A204.1 (cell line): Measurements from ENCODE around the gene TMCC3.

Experiments used
- FAIRE-seq: peaks from 2 replicates; lab custom pipeline; 2012; peaks lifted over from hg19 to GRCh38; lab: Jason Lieb, UNC

TMCC3 gene

GRCh38 chr12:94673496-94673895 lies 23.1 kb upstream of the TMCC3 start:
- FAIRE-seq = no peak

- no peak for FAIRE-seq
Observed at GRCh38 chr12:94671917-94672316, 21.6 kb upstream of the TMCC3 start.

DNA sequence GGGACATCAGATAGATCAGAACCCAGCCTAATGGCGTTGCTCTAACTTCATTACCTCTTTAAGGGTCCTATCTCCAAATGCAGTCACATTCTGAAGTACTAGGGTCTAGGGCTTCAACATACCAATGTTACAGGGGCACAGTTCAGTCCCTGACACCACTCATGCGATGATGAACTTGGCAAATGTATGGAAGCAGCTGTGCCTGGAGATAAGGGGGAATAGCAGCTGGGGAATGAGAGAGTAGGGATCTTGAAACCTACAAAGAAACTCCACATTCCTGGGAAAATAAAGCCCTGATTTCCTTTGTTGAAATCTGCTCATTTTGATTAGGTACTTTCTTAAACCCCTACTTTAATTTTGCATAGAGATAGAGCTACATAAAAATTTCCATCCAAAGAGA lies 20.5 kb upstream of the TMCC3 start:
- no peak for FAIRE-seq

GRCh38 chr12:94670075-94670474 lies 19.7 kb upstream of the TMCC3 start:
- no peak for FAIRE-seq

DNA sequence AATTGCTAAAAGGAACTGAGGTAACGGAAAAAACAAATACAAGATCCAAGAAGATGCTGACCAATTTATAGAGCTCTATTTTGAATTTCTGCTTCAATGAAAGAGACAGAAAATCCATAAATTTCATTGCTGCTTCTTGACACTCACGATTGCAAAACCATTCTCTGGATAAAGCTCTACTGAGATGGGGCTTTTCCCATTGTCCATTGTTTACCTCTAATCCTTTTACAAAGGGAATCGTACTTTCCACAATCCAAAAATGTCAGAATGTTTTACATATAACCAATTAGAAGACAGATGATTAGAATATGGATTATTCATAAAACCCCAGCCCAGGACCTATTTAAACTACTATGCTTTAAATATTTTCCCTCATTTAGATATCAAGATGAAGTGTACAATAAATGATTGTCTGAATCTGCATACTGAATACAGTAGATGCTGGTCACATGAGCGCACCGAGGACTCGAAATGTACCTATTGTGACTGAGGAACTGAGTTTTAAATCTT lies 16.7 kb upstream of the TMCC3 start:
- no peak for FAIRE-seq

- no peak for FAIRE-seq
Observed at GRCh38 chr12:94666158-94666557, 15.8 kb upstream of the TMCC3 start.

- no peak for FAIRE-seq
Observed at GRCh38 chr12:94663702-94664101, 13.3 kb upstream of the TMCC3 start.

GRCh38 chr12:94663071-94663470 lies 12.7 kb upstream of the TMCC3 start:
- no peak for FAIRE-seq

GRCh38 chr12:94660436-94660835 lies 10.1 kb upstream of the TMCC3 start:
- FAIRE-seq = no peak

GRCh38 chr12:94659346-94659930 lies 9.1 kb upstream of the TMCC3 start:
- no peak for FAIRE-seq

- FAIRE-seq = no peak
Observed at GRCh38 chr12:94658931-94659330, 8.6 kb upstream of the TMCC3 start.

DNA sequence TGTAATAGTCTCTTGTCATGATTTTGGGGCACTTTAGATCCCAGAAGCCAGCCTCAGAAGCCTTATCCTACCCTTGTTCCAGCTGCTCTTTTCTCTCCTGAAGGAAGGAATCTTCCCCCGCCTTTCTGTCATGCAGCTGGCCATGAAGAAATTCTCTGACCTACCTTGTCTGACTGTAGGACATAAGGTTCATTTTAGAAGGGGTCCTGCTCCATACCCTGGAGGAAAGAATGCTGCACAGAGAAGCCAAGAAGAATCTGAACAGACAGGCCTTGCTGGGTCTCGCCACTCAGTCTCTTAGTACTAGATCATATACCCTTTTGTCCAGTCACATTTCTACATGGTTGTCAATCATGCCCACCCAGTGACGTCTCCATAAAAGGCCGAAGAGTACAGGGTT lies 6.2 kb upstream of the TMCC3 start:
- FAIRE-seq = no peak

DNA sequence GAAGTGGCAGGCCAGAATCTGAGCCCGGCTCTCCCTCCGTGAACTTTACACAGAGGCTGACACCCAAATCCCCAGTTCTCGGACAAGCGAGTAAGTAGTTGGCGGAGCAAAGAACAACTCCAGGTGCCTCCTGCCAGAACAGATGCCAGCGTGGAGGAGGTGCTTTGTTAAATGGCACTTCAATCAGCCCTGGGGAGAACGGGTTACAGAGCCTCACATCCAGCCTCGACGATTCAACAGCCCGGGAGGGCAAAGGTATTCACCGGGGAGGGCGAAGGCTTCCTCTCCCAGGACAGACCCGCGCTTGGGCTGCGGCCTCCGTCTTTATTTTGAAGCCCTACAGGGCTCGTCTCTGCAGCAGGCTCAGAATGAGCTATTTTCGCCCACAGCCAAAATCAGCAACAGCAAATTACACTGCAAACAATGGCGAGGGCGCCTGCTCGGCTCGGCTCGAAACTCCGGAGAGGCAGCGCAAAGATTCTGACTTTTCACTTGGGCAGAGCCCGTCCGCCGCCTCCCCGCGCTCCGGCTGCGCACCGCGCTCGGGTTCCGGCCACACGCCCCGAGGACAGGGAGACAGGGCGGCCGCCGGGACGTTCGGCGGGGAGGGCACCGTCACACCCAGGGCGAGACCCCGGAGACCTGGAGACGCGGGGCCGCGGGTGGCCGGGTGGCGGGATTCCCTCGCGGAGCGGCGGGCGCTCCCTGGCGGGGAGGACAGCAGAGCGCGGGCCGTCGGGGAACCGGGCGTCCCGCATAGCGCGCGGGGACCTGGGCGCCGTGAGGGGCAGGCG lies 811 bp downstream of the TMCC3 start:
- no peak for FAIRE-seq

- no peak for FAIRE-seq
Observed at GRCh38 chr12:94648578-94648977, 1.8 kb downstream of the TMCC3 start.

GRCh38 chr12:94644141-94644979 lies 6.0 kb downstream of the TMCC3 start:
- no peak for FAIRE-seq

GRCh38 chr12:94643606-94644005 lies 6.8 kb downstream of the TMCC3 start:
- FAIRE-seq = no peak

DNA sequence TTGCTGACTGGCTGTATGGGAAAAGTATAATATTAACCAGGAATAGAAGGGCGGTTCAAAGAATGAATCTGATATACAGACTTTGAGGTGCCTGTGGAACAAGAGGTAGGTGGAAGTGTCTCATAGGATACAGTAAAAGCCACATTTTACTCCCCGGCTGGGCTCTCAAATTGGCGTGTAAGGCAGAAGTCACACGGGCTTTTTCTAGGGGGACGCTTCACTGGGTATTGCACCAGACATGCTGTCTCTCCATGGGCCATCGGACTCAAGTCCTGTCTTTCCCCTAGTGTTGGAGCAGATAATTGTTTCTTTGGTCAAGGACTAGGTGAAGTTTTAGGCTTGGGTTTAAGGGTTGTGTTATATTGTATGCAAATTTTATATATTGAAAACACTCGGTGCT lies 9.1 kb downstream of the TMCC3 start:
- FAIRE-seq = no peak

DNA sequence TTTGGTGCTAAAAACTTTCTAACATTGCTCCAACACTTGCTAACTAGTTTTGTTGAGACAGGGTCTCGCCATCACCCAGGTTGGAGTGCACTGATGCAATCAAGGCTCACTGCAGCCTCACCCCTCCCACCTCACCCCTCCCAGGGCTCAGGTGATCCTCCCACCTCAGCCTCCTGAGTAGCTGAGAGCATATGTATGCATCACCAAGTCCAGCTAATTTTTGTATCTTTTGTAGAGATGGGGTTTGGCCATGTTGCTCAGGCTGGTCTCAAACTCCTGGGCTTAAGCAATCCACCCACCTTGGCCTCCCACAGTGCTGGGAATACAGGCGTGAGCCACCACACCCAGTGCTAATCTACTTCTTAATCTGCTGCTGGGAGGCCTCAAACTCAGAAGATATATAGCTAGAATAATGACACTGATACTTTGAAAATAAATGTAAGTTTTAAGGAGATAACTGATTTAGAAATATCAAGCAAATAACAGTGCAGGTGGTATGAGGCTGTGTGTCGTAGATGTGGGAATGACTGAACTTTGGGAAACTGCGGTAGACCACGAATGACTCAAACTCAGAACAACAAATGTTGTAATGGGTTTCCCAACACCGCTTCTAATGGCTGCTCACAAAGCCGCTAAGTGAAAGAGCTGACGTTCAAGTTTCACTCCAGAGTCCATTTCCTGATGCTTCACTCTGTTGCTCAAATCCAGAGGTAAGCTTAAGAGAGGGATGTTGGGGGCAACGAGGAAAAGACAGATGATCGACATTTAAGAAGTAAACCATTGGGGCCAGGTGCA lies 10.0 kb downstream of the TMCC3 start:
- no peak for FAIRE-seq

DNA sequence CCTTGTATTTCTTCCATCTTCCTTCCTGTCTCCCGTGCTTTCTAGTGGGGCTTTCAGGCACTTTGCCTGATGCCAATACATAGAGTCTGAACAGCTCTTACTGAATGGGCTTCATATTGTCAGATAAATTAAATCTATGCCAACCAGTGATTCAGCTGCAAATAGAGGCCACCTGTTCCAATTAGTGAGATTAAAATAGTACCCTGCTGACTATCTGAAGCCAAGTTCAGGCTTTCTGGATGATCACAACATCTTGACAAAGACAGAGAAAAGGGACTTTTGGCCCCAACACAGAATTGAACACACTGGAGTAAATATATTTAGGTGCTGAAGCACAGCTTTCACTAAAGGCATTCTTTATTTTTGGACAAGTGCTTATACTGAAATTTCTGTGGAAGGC lies 11.8 kb downstream of the TMCC3 start:
- FAIRE-seq = no peak

DNA sequence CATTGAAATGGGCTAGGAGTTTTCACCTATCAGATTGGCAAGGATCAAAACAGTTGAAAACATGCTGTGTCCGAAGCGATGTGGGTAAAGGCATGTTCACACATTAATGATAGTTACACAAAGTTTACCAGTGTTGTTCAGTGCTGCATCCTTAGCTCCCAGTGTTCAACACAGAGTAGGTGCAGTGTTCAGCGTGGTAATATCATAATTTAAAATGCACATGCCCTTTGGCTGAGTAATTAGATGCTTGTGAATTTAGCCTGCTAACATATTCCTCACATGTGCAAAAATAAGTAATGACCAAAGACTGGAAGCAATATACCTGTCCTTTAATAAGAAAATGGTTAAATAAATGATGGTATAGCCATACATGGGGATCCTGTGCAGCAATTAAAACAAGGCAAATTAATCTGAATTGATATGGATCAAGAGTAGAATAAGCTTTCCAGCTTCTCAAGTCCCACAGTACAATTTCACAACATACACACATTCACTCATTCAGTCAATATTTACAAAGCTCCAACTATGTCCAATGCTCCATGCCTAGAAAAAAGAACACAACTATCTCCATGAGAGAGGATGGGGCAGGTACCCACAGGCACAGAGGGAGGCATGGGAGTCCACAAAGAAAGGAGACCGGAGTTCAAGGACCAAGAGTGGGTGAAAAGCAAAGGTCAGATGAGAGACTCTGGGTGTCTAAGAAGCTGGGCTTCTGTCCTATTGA lies 12.8 kb downstream of the TMCC3 start:
- no peak for FAIRE-seq

GRCh38 chr12:94636462-94637085 lies 13.8 kb downstream of the TMCC3 start:
- FAIRE-seq = no peak
